ENCODE measurements around the gene TTLL1. TPM values are rescaled to one million over a fixed set of nuclear protein-coding genes. Genes with fewer than 3 reads are reported as not detected.

The TTLL1 gene
- total RNA-seq, 1 experiment from 2014 or later: 4.3 TPM

DNA sequence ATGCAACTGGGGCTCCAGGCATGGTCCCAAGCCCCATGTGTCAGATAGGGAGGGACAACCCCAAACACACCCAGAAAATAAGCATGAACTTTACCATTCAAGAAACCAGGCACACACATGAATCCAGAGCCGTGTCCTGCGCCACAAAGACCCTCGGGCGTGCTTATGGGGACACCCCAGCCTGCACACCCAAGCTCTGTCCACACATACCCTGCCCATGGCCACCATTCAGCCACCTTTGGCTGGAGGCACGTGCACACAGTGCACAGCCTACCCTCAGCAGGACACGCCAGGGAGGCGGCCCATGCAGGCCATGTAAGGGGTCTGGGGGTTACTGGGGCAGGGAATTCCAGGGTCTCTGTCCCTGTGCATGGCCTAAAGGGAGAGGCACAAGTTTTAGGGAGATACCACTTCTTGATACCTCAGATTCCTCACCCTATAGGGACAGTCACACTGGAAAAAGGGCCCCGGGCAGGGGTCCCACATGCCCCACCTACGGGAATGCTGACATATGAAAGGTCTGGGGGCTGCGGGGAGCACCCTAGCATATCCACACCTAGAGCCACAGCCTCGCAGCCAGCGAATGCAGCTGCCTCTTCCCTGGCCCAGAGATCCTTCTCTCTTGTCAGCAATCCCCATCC is 94.8 kb downstream of the TTLL1 start (continued):
- TF ChIP-seq, protein P1, sequence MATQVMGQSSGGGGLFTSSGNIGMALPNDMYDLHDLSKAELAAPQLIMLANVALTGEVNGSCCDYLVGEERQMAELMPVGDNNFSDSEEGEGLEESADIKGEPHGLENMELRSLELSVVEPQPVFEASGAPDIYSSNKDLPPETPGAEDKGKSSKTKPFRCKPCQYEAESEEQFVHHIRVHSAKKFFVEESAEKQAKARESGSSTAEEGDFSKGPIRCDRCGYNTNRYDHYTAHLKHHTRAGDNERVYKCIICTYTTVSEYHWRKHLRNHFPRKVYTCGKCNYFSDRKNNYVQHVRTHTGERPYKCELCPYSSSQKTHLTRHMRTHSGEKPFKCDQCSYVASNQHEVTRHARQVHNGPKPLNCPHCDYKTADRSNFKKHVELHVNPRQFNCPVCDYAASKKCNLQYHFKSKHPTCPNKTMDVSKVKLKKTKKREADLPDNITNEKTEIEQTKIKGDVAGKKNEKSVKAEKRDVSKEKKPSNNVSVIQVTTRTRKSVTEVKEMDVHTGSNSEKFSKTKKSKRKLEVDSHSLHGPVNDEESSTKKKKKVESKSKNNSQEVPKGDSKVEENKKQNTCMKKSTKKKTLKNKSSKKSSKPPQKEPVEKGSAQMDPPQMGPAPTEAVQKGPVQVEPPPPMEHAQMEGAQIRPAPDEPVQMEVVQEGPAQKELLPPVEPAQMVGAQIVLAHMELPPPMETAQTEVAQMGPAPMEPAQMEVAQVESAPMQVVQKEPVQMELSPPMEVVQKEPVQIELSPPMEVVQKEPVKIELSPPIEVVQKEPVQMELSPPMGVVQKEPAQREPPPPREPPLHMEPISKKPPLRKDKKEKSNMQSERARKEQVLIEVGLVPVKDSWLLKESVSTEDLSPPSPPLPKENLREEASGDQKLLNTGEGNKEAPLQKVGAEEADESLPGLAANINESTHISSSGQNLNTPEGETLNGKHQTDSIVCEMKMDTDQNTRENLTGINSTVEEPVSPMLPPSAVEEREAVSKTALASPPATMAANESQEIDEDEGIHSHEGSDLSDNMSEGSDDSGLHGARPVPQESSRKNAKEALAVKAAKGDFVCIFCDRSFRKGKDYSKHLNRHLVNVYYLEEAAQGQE (IDR thresholded peaks at IDR 0.05; ENCODE audit: low read depth): no peak
- TF ChIP-seq EZH2phosphoT487 (IDR thresholded peaks at IDR 0.05; ENCODE audit: borderline replicate concordance) (no peak), ELF1 (IDR thresholded peaks at IDR 0.05; ENCODE audit: borderline replicate concordance, low read depth) (no peak), JUND (IDR thresholded peaks at IDR 0.05) (no peak)

DNA sequence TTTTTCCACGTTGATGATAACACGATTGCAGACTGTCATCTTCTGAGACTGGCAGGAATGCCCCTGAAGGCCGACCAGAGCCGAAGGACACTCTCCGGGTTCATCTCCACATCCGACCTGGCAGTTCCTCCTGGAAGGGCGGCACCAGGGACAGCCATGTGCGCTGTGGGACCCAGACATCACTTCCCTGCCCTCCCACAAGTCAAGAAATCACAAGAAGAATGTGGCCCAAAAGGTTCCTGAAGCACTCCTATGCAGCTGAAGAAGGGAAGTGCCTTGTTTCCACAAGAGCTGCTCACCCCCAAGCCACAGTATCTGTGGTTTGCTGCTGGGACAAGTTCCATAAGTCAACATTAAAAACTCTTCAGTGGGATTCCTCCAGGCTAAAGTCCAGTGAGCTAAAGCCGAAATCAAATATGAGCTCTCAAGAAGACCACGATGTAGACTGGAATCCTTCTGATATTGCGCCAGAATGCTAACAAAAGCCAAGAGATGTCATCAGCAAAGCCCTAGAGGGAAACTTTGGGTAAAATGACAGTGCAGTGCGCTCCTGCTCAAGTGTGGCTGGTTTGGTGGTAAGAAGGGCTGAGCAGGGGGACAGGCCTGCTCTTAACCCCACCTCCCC is 95.4 kb downstream of the TTLL1 start:
- ChIA-PET POLR2A (no interaction called here), RAD21 (ENCODE audit: low non-redundant PET in 1 of 2, low total read pairs in 2 of 2, uncharacterized antibody in 2 of 2, unreplicated experiment in 2 of 2) (no interaction called here), CTCF (no interaction called here)
- no peak for TF ChIP-seq ZFX (IDR thresholded peaks at IDR 0.05)
- no peak for TF ChIP-seq SP1 (IDR thresholded peaks at IDR 0.05; ENCODE audit: low read depth)
- no peak for TF ChIP-seq SIN3A (IDR thresholded peaks at IDR 0.05; ENCODE audit: low read depth)
- TF ChIP-seq CBX3 (IDR thresholded peaks at IDR 0.05; ENCODE audit: low read depth): no peak
- TF ChIP-seq, protein P1 (IDR thresholded peaks at IDR 0.05; ENCODE audit: low read depth): no peak
- no peak for TF ChIP-seq EZH2 (IDR thresholded peaks at IDR 0.05)
- no peak for TF ChIP-seq ELF1 (IDR thresholded peaks at IDR 0.05; ENCODE audit: borderline replicate concordance, low read depth)
- TF ChIP-seq YY1 (IDR thresholded peaks at IDR 0.05; ENCODE audit: extremely low read depth, insufficient replicate concordance, low read depth, low read length): no peak
- no peak for TF ChIP-seq POLR2A (IDR thresholded peaks at IDR 0.05; ENCODE audit: borderline replicate concordance, extremely low read depth, insufficient read depth, insufficient read length)
- TF ChIP-seq POLR2AphosphoS5 (IDR thresholded peaks at IDR 0.05; ENCODE audit: low read depth, low read length): no peak
- TF ChIP-seq EZH2phosphoT487 (IDR thresholded peaks at IDR 0.05; ENCODE audit: borderline replicate concordance): no peak
- no peak for TF ChIP-seq JUND (IDR thresholded peaks at IDR 0.05)
- TF ChIP-seq, protein P2, sequence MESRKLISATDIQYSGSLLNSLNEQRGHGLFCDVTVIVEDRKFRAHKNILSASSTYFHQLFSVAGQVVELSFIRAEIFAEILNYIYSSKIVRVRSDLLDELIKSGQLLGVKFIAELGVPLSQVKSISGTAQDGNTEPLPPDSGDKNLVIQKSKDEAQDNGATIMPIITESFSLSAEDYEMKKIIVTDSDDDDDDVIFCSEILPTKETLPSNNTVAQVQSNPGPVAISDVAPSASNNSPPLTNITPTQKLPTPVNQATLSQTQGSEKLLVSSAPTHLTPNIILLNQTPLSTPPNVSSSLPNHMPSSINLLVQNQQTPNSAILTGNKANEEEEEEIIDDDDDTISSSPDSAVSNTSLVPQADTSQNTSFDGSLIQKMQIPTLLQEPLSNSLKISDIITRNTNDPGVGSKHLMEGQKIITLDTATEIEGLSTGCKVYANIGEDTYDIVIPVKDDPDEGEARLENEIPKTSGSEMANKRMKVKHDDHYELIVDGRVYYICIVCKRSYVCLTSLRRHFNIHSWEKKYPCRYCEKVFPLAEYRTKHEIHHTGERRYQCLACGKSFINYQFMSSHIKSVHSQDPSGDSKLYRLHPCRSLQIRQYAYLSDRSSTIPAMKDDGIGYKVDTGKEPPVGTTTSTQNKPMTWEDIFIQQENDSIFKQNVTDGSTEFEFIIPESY (IDR thresholded peaks at IDR 0.05; ENCODE audit: extremely low read depth, insufficient replicate concordance, low read length): no peak
- H2AFZ ChIP-seq (ENCODE audit: low read depth, low read length, poor library complexity, severe bottlenecking): no peak overlapping the region
- no peaks in the 10 kb centered on the region for H3K9me3 ChIP-seq (ENCODE audit: control insufficient read depth in 1 of 2, insufficient read depth in 1 of 2, low read depth in 1 of 2, low read length in 2 of 2)
- H3K27me3 ChIP-seq (ENCODE audit: insufficient read depth, low read length): no peaks in the 10 kb centered on the region
- no peaks in the 10 kb centered on the region for H3K9me2 ChIP-seq (ENCODE audit: insufficient read depth)
- H3K79me2 ChIP-seq (ENCODE audit: insufficient read depth, low read length): peaks cover 81% of the 10 kb centered on the region
- BruUV-seq (replicated peaks): no TSS peak
- H3K36me3 ChIP-seq (ENCODE audit: control insufficient read depth in 1 of 2, insufficient read depth in 2 of 2, low read length in 2 of 2): no peaks in the 10 kb centered on the region
- H3K27ac ChIP-seq (ENCODE audit: low read depth, low read length): no peak overlapping the region
- peaks cover 4% of the 10 kb centered on the region; the same call in 1 of the 2 replicates for H4K20me1 ChIP-seq (ENCODE audit: insufficient read depth)
- peaks cover 20 to 44% of the 10 kb centered on the region in 2 experiments for H3K4me1 ChIP-seq (ENCODE audit: control insufficient read depth in 1 of 2, insufficient read depth in 2 of 2, low read length in 2 of 2)
- no peak for ATAC-seq
- H3K9ac ChIP-seq (ENCODE audit: low read length): no peak overlapping the region
- no peak for DNase-seq (ENCODE audit: low read depth, low spot score)
- no peak overlapping the region for H3K4me2 ChIP-seq (ENCODE audit: low read length)
- intact Hi-C loops (cut with micrococcal nuclease): no loop called here
- no peak overlapping the region for H3K4me3 ChIP-seq (replicated peaks in 1 of 2; ENCODE audit: low read depth in 1 of 2, low read length in 2 of 2)
